Mucosa of gallbladder (tissue), 1 donor: Measurements from ENCODE around the gene BSN. TPM values are rescaled to one million over a fixed set of nuclear protein-coding genes. Genes with fewer than 3 reads are reported as not detected.

Source experiments
- DNase-seq: peaks from one replicate; pipeline ENCODE4 v3.0.0-alpha.2; 2020; ENCODE audit warnings: low spot score
- total RNA-seq: library from RNA; stranded (reverse); gene quantifications from one replicate; pipeline ENCODE4 v1.2.1, GENCODE V29; 2021
- donor health status: DM: no; HTN: no; CAD: no.

Gene BSN
- total RNA-seq, 1 donor from 2014 or later: 0.81 TPM

DNA sequence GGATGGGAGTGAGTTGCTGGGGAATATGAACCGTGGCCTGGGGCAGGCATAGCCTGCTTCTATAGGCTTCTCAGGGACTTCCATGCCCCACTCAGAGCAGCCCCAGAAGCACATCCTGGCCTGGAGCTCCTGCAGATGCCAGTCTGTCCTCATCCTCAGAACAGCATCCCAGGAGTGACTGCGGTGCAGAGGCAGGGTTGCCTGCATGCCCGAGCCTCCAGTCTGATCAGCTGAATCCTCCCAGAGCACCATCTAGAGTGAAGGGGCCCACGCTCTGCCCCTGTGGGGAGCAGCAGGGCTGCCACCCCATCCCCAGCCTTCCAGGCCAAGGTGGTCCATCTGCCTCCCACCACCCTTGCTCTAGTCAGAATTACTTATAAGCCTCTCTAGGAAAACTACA is 75.2 kb downstream of the BSN start:
- no peak for DNase-seq

DNA sequence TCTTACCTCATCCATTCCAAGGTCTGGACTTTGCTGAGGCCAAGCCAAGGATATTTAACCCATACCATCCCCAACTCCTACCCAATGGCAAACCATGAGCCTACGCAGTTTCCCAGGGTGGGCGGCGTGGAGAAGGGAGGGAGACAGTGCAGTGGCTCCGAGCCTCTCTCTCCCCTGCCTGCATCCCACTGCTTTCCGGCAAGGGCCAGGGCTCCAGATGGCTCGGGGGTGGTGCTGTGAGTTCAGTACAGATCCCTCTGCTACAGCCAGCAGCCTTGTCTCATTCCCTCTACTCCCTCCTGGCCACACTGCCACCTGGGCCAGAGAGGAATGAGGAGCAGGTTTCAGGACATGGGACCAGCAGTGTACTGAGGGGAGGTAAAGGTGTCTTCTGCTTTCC is 75.6 kb downstream of the BSN start:
- DNase-seq: no peak

DNA sequence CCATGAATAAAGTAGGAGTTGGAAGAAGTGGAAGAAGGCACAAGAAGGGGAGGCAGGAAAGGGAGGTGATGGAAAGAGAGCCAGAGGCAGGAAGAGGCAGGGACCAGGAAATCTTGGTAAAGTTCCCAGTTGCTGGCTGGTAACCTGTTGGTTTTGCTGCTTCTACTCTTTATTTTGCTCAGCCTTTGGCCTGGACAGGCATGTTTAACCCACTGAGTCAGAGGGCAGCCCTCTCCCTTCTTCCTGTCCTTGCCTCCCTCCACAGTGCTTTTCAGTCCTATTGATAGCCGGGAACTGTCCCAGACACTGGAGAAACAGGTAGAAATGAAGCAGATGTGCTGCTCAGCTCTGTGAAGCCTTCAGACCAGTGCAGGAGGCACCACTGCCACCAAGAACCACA is 76.5 kb downstream of the BSN start:
- no peak for DNase-seq

DNA sequence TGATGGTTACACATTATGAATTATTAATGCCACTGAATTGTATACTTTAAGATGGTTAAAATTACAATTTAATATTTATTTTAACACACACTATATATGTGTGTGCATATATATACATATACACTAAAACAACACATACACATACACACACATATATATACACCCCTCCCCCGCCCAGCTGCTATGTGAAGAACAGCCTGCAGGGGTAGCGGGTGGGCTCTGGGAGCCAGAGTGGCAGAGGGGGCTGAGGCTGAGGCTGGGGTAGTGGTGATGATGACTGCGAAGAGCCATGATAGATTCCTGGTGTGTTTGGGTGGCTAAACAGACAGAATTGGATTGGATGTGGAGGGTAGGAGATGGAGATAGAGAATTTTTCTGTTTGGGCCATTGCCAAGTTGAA is 80.5 kb downstream of the BSN start:
- DNase-seq: no peak

DNA sequence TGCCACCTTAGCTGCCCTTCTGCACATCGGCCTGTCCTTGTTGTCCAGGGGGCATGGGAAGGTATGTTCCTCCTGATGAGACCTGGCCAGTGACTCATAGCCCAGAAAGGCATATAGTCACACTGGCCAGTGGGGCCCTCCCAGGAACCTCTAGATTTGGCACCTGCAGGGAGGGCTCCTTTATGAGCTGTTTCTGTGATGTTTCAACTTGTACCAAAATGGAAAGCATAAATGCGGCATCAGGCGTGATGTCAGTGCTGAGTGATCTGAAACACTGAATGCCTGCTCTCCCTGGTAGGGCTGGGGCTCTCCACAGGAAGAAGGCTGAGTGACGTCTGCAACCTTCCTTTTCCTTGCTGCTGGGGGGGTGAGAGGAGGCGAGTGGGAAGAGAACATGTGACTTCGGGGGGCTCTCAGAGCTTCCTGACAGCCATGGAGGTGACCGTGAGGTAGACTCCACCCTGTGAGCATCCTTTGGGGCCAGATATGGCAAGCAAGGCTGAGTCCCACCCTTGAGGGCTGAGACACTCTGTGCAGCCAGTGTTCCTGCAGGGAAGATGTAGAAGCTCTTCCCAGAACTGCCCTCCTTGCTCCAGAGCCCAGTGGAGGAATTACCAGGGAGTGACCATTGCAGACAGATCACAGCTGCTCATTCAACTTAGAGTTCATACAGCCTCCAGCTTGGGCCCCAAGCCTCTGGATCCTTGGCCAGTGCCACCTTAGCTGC is 82.8 kb downstream of the BSN start:
- no peak for DNase-seq

DNA sequence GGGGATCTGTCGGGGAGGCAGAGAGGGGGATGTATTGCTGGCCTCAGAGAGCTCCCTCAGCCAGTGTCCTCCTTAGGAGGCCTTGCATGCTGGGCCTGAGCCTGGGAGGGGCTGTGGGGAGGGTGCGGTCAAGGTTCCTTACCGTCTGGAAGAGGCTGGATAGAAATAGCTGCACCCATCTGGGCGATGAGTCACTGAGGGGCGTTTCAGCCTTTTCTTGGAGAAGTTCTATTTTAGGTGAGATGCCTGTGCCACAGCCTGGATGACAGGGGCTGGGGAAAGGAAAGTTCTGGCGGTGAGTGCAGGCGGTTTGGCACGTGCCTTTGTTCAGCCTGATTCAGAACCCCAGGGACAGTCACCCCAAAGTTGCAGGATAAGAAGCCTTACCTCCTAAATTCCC is 84.2 kb downstream of the BSN start:
- DNase-seq: no peak

DNA sequence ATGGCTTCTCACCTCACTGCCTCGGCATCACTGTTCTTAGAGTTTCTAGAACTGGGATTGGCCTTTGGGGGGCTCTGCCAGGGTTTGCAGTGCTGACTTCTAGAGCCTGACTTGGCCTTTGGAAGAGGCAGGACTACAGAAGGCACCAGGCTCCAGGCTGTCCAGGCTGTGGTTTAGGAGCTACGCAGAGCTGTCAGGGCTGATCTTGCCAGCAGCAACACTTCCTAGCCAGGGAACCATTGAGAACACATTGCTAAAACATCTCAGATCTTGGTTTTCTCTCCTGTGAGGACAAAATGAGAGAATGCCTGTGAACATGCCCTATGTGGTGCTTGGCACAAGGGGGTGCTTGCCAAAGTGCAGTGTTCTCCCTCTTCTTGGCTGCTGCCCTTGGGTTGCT is 85.3 kb downstream of the BSN start:
- DNase-seq: no peak

DNA sequence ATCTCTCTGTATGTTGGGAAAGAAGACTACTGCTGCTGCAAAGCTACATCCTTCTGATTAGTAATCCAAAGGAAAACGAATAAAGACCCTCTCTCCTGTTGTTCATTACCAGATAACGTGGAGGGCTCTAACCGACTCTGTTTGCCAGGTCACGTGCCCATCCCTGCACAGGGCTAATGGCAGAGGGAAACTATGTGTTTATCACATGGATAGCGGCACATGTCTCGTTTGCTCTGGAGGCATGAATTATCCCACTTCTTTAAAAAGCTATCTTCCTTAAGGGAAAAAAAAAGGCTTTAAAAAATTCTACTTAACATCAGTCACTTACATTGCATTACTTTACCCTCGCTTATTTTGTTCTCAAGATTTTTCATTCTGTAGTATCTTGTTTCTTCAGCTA is 87.0 kb downstream of the BSN start:
- no peak for DNase-seq

DNA sequence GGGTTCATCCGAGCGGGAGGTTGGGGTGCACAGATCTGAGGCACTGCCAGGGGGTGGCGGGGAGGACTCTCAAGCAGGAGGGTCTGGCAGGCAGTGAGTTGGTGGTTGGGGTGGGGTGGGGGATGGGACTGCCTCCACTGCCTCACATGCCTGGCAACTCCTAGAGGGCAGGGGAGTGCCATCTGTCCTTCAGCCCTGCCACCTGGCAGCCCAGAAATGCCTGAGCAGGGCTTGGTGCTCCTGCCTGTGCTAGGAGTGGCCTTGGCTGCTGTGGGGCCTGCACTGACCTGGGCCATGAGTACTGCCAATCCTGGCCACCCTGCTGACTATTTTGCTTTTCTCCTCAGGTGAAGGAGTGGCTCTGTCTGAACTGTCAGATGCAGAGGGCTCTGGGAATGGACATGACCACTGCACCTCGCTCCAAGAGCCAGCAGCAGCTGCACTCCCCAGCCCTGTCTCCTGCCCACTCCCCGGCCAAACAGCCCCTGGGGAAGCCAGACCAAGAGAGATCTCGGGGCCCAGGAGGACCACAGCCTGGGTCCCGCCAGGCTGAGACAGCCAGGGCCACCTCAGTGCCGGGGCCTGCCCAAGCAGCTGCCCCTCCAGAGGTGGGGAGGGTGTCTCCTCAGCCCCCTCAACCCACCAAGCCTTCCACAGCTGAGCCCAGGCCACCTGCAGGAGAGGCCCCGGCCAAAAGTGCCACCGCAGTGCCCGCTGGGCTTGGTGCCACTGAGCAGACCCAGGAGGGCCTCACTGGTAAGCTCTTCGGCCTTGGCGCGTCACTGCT is 87.8 kb downstream of the BSN start:
- DNase-seq: no peak

DNA sequence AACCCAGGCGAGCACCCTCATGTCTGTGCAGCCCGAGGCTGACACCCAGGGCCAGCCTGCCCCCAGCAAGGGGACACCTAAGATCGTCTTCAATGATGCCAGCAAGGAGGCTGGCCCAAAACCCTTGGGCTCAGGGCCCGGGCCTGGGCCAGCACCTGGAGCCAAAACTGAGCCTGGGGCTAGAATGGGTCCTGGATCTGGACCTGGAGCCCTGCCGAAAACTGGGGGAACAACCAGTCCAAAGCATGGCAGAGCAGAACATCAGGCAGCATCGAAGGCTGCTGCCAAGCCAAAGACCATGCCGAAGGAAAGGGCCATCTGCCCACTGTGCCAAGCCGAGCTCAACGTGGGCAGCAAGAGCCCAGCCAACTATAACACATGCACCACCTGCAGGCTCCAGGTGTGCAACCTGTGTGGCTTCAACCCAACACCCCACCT is 88.5 kb downstream of the BSN start:
- no peak for DNase-seq

DNA sequence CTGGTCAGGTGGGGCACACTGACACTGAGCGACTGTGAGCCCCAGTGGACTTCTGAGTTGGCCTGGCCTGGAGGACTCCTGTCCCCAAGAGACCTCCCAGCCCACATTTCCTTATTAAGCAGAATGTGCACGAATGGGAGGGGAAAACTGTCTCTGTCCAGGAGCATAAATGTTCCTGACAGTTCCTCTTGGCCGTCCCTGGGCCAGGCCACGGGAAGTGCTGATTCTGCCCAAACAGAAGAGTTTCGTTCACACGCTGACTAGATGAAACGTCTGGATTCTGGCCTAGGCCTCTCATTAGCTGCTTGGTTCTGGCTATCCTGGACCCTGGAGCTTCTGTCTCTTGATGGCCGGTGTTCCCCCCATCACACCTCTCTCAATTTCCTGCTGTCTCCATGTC is 90.4 kb downstream of the BSN start:
- no peak for DNase-seq

DNA sequence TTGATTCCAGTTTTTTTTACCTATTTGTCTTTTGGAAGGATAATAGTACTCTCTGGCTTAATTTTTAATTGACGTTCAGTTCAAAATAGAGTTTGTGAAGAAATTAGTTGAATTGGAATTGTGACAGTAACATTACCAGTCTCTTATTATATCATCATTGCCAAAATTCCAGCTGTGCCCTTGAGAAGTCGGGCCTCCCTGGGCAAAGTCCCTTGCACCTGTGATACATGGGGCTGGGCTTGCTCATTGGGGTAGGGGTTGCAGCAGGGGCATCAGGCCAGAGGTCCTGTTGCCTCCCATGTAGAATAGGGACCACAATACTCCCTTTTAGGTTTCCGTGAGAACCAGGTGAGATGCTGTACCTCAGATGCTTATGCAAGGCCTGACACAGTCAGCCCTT is 92.0 kb downstream of the BSN start:
- no peak for DNase-seq

DNA sequence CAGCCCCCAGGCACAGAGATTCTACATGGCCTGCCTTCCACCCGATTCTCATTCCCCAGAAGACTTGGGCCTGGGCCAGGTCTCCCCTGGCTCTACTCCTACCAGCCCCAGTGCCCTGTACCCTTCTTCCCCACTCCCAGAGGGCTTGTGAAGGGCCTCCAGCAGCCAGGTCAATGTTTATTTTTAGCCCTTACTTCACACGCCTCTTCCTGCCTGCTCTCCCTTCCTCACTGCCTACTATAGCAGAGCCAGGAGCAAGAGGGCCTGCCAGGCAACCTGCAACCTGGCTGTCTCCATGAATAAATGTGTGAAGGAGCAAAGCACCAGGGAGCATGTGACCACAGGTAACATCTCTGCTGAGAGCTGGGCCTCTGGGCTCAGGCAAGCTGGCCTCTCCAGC is 93.5 kb downstream of the BSN start:
- DNase-seq: no peak

DNA sequence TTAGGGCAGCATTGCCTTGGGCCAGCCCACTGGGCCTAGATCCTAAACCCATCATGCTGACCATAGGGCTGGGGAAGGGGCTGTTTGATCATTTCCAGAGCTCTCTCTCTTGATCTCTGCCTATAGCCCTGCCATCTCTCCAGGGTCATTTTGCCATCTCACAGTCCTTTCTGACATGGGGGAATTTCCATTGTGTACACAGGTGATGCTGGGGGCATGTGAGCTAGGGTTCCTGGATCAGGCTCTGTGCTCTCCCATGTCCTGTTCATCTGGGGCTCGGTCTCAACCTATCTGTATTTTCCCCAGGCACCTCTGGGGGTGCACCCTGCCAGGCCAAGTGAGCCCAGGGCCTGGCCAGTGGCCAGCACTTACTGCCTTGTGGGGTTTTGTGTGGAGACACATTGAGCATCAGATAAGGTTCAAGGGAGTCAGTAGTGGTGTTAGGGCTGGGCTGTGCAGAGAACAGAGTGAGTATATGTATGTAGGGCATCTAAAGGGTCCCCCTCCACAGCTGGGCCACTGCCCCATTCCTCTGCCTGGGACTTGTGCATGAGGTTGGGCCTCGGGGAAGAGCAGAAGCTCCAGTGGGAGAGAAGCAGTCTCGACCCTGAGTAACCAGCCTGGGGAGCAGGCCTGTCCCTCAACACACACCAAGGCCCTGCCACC is 94.2 kb downstream of the BSN start:
- DNase-seq: no peak

DNA sequence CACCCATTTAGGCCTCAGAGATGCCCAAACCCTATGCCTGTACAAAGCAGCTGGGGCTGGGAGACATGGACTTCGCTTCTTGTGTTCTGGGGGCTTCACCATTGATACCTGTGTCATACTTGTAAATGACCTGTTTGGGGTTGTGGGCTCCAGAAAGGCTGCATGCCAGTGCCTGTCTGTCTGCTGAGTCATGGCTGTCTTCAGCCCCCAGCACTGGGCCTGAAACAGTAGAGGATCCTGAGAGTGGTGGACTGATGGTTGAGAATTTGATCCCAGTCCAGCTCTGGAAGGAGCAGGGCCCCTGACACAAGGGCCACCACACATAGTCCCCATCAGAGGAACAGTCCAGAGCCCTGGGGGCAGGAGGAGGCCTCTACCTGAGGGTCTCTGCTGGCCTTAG is 95.3 kb downstream of the BSN start:
- no peak for DNase-seq

DNA sequence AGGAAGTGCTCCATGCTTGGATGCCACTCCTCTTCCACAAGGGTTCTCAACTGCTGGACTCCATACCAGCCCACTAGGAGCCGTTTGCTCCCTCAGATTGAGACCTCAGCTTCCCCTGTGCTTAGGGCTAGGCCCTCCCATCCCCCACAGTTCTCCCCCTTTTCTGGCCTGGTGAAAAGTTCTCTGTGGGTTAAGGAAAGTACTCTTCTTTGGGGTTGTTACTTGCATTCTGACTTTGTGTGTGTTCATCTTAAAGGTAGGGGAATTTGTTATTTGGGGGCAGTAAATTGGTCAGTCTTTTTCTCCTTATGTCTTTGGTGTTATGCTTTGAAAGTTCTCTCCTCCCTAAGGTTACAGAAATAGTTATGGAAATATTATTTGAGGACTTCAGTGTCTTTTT is 95.9 kb downstream of the BSN start:
- DNase-seq: no peak

DNA sequence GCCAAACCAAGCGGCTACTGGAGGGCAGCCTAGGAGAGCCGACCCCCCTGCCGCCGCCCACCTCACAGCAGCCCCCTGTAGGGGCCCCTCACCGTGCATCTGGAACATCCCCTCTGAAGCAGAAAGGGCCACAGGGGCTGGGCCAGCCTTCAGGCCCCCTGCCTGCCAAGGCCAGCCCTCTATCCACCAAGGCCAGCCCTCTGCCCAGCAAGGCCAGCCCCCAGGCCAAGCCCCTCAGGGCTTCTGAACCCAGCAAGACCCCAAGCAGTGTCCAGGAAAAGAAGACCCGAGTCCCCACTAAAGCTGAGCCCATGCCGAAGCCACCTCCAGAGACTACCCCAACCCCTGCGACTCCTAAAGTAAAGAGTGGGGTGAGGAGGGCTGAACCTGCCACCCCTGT is 96.4 kb downstream of the BSN start:
- DNase-seq: no peak

DNA sequence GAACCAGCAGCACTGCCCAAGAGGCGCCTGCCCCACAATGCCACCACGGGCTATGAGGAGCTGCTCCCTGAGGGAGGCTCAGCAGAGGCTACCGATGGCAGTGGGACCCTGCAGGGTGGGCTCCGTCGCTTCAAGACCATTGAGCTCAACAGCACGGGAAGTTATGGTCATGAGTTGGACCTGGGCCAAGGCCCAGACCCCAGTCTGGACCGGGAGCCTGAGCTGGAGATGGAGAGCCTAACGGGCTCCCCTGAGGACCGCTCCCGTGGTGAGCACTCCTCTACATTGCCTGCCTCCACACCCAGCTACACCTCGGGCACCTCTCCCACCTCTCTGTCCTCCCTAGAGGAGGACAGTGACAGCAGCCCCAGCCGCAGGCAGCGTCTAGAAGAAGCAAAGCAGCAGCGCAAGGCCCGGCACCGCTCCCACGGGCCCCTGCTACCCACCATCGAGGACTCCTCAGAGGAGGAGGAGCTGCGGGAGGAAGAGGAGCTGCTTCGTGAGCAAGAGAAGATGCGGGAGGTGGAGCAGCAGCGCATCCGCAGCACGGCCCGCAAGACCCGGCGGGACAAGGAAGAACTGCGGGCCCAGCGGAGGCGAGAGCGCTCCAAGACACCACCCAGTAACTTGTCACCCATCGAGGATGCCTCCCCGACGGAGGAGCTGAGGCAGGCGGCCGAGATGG is 98.1 kb downstream of the BSN start:
- DNase-seq: no peak

DNA sequence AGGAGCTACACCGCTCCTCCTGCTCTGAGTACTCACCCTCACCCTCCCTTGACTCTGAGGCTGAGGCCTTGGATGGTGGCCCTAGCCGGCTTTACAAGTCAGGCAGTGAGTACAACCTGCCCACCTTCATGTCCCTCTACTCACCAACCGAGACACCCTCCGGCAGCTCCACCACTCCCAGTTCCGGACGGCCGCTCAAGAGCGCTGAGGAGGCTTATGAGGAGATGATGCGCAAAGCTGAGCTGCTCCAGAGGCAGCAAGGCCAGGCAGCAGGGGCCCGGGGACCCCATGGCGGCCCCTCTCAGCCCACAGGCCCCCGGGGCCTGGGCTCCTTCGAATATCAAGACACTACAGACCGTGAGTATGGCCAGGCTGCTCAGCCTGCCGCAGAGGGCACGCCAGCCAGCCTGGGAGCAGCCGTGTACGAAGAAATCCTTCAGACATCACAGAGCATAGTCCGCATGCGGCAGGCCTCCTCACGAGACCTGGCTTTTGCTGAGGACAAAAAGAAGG is 98.7 kb downstream of the BSN start:
- no peak for DNase-seq

DNA sequence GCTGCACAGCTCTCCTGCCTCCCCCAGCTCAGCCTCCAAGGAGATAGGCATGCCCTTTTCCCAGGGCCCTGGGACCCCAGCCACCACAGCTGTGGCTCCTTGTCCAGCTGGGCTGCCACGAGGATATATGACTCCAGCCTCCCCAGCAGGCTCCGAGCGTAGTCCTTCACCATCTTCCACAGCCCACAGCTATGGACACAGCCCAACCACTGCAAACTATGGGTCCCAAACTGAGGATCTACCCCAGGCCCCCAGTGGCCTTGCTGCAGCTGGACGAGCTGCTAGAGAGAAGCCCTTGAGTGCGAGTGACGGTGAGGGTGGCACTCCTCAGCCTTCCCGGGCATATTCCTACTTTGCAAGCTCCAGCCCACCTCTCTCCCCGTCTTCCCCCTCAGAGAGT is 99.3 kb downstream of the BSN start:
- DNase-seq: no peak

DNA sequence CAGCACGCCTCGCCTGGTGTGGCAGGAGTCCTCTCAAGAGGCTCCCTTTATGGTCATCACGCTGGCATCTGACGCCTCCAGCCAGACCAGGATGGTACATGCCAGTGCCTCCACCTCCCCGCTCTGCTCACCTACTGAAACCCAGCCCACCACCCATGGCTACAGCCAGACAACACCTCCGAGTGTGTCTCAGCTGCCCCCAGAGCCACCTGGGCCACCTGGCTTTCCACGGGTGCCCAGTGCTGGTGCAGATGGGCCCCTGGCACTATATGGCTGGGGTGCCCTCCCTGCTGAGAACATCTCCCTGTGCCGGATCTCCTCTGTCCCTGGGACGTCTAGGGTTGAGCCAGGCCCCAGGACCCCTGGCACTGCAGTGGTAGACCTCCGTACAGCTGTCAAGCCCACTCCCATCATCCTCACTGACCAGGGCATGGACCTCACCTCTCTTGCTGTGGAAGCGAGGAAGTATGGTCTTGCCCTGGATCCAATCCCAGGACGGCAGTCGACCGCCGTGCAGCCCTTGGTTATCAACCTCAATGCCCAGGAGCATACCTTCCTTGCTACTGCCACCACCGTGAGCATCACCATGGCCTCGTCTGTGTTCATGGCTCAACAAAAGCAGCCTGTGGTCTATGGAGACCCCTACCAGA is 100.0 kb downstream of the BSN start:
- DNase-seq: no peak
